Fibroblast of lung (primary cell): ENCODE measurements around the gene SEZ6L.

ENCODE experiments used
- EZH2 ChIP-seq: IDR thresholded peaks from 2 replicates; pipeline ENCODE4 v1.5.1; 2012; ENCODE audit warnings: low read length, control low read depth, mild to moderate bottlenecking; ENCODE audit errors: missing control alignments
- TF ChIP-seq, protein P1 (sequence below), 2 donors: IDR thresholded peaks in 1 of 2; conservative IDR thresholded peaks in 1 of 2; 1 replicate in 1 of 2; 2 replicates in 1 of 2; pipeline ENCODE4 v1.5.1; 2011 to 2012; ENCODE audit warnings: low read length in 2 of 2, control low read depth in 1 of 2, inconsistent platforms in 1 of 2, low read depth in 1 of 2, mild to moderate bottlenecking in 1 of 2

DNA sequence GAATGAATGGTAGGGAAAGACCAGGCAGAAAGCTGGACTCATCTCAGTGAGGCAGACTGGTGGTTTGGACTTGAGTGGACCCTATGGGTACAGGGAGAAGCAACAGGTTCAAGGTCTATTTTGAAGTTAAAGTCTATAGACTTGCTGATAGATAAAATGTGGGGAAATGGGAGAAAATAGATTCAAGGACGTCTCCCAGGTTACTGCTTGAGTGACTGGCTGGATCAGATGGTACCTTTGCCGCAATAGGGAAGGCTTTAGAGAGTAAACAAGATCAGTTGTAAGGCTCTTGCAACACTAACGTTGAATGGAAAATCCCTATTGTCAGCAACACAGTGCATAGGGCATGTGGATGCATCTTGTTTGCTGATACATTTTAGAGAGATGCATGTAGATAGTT, 27.4 kb downstream of the SEZ6L start:
- TF ChIP-seq, protein P1, sequence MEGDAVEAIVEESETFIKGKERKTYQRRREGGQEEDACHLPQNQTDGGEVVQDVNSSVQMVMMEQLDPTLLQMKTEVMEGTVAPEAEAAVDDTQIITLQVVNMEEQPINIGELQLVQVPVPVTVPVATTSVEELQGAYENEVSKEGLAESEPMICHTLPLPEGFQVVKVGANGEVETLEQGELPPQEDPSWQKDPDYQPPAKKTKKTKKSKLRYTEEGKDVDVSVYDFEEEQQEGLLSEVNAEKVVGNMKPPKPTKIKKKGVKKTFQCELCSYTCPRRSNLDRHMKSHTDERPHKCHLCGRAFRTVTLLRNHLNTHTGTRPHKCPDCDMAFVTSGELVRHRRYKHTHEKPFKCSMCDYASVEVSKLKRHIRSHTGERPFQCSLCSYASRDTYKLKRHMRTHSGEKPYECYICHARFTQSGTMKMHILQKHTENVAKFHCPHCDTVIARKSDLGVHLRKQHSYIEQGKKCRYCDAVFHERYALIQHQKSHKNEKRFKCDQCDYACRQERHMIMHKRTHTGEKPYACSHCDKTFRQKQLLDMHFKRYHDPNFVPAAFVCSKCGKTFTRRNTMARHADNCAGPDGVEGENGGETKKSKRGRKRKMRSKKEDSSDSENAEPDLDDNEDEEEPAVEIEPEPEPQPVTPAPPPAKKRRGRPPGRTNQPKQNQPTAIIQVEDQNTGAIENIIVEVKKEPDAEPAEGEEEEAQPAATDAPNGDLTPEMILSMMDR (conservative IDR thresholded peaks at IDR 0.05 in 1 of 2, IDR thresholded peaks at IDR 0.05 in 1 of 2; ENCODE audit: low read depth in 1 of 2, low read length in 2 of 2), result no peak
- TF ChIP-seq EZH2, result no peak
